ENCODE data around the gene WNK2.

- TF ChIP-seq, protein P1, sequence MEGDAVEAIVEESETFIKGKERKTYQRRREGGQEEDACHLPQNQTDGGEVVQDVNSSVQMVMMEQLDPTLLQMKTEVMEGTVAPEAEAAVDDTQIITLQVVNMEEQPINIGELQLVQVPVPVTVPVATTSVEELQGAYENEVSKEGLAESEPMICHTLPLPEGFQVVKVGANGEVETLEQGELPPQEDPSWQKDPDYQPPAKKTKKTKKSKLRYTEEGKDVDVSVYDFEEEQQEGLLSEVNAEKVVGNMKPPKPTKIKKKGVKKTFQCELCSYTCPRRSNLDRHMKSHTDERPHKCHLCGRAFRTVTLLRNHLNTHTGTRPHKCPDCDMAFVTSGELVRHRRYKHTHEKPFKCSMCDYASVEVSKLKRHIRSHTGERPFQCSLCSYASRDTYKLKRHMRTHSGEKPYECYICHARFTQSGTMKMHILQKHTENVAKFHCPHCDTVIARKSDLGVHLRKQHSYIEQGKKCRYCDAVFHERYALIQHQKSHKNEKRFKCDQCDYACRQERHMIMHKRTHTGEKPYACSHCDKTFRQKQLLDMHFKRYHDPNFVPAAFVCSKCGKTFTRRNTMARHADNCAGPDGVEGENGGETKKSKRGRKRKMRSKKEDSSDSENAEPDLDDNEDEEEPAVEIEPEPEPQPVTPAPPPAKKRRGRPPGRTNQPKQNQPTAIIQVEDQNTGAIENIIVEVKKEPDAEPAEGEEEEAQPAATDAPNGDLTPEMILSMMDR (IDR thresholded peaks at IDR 0.05), result no peak
- TF ChIP-seq POLR2A (IDR thresholded peaks at IDR 0.05) (no peak), EP300 (IDR thresholded peaks at IDR 0.05) (no peak)
Observed at GRCh38 chr9:93167838-93168237, 16.1 kb upstream of the WNK2 start.
